DND-41 (cell line): ENCODE data around the gene SLC49A4.

Experiments used
- EZH2 ChIP-seq: IDR thresholded peaks from 3 replicates; pipeline ENCODE4 v1.6.1; 2012; ENCODE audit warnings: borderline replicate concordance, low read depth, mild to moderate bottlenecking, moderate library complexity, low read length, inconsistent platforms; ENCODE audit not compliant: severe bottlenecking
- TF ChIP-seq, protein P1 (sequence below): IDR thresholded peaks from 2 replicates; pipeline ENCODE4 v1.5.1; 2012; ENCODE audit warnings: borderline replicate concordance, low read length, moderate library complexity, mild to moderate bottlenecking; ENCODE audit not compliant: poor library complexity, severe bottlenecking; ENCODE audit errors: extremely low read depth

DNA sequence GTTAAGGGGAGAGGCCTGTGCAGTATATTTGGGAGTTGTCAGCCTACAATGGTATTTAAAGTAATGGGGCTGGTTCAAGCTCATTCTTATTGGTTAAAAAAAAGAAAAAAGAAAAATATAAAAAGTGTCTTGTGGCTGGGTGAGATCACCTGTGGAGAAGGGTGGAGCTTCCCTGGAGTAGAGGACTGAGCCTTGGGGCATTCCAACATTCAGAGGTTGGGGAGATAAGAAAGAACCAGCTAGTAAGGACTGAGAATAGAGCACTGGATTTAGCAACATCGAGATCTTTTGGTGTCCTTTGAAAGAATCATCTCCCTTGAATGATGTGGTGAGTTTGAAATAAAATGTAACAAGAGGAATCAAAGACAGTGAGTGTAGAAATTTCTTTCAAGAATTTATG lies 5.2 kb downstream of the SLC49A4 start:
- TF ChIP-seq EZH2: no peak
- TF ChIP-seq, protein P1, sequence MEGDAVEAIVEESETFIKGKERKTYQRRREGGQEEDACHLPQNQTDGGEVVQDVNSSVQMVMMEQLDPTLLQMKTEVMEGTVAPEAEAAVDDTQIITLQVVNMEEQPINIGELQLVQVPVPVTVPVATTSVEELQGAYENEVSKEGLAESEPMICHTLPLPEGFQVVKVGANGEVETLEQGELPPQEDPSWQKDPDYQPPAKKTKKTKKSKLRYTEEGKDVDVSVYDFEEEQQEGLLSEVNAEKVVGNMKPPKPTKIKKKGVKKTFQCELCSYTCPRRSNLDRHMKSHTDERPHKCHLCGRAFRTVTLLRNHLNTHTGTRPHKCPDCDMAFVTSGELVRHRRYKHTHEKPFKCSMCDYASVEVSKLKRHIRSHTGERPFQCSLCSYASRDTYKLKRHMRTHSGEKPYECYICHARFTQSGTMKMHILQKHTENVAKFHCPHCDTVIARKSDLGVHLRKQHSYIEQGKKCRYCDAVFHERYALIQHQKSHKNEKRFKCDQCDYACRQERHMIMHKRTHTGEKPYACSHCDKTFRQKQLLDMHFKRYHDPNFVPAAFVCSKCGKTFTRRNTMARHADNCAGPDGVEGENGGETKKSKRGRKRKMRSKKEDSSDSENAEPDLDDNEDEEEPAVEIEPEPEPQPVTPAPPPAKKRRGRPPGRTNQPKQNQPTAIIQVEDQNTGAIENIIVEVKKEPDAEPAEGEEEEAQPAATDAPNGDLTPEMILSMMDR: no peak
